Heart left ventricle (tissue), 16 donors: ENCODE measurements around the gene BACH2. TPM values are rescaled to one million over a fixed set of nuclear protein-coding genes. Genes with fewer than 3 reads are reported as not detected.
A peak's percentile ranks its signal among the peaks of the same experiment; 100 is the strongest.

Experiments used
- ATAC-seq, 4 donors: fragments of 200-7000 bp; cut with Tn5 transposase; one replicate each; pipeline ENCODE4 v1.9.1; 2020 to 2022; ENCODE audit warnings: moderate library complexity in 4 of 4, mild to moderate bottlenecking in 3 of 4, moderate number of reproducible peaks in 1 of 4
- DNase-seq, 5 donors: peaks; one replicate each; pipeline ENCODE4 v3.0.0-alpha.2; 2020
- H3K27ac ChIP-seq, 12 donors: fragments of 200-600 bp; sonication (generic) in 4 of 12; one replicate each; pipeline versions ENCODE4 v1.5.0 to v1.8.0; 2016 to 2022; ENCODE audit warnings: mild to moderate bottlenecking in 2 of 12
- H3K27me3 ChIP-seq, 9 donors: fragments of 200-600 bp; sonication (generic) in 2 of 9; one replicate each; pipeline versions ENCODE4 v1.5.1 to v1.8.0; 2016 to 2022; ENCODE audit warnings: mild to moderate bottlenecking in 3 of 9
- H3K36me3 ChIP-seq, 9 donors: fragments of 200-600 bp; sonication (generic) in 2 of 9; one replicate each; pipeline versions ENCODE4 v1.5.0 to v1.8.0; 2018 to 2022; ENCODE audit warnings: mild to moderate bottlenecking in 2 of 9
- H3K4me1 ChIP-seq, 12 donors: fragments of 200-600 bp; sonication (generic) in 4 of 12; one replicate each; pipeline versions ENCODE4 v1.5.0 to v1.8.0; 2016 to 2022; ENCODE audit warnings: mild to moderate bottlenecking in 3 of 12
- H3K4me3 ChIP-seq, 12 donors: fragments of 200-600 bp; sonication (generic) in 4 of 12; one replicate each; pipeline versions ENCODE4 v1.5.0 to v1.8.0; 2017 to 2022; ENCODE audit warnings: mild to moderate bottlenecking in 9 of 12, moderate library complexity in 4 of 12
- H3K9me3 ChIP-seq, 12 donors: fragments of 200-600 bp; sonication (generic) in 4 of 12; one replicate each; pipeline versions ENCODE4 v1.5.0 to v1.8.0; 2016 to 2022; ENCODE audit warnings: mild to moderate bottlenecking in 1 of 12
- CTCF ChIP-seq, 12 donors: fragments of 200-600 bp; sonication (generic) in 4 of 12; IDR thresholded peaks; one replicate each; pipeline versions ENCODE4 v1.5.0 to v1.8.0; 2018 to 2022; ENCODE audit warnings: antibody characterized with exemption in 12 of 12, mild to moderate bottlenecking in 5 of 12
- POLR2A ChIP-seq, 2 donors: fragments of 450-650 bp; IDR thresholded peaks; one replicate each; pipeline ENCODE4 v1.6.1; 2017; ENCODE audit warnings: antibody characterized with exemption in 2 of 2, mild to moderate bottlenecking in 2 of 2, moderate library complexity in 2 of 2
- WGBS, 4 donors: extraction: QIAGEN DNeasy Blood & Tissue Kit in 2 of 4; methylation state at CpG; one replicate each; pipeline versions ENCODE4 v1.1.5 to v1.1.7; 2013 to 2018; 5-methylcytosine and 5-hydroxymethylcytosine counted together
- intact Hi-C, 10 donors: fragments of 100-400 bp; cut with DNase I; formaldehyde crosslinking; loops; one replicate each; pipeline versions ENCODE4 v1.11.1 to v1.14.2; 2022
- polyA plus RNA-seq, 2 donors: library from polyadenylated mRNA; stranded (reverse); fragments of 200-250 nt; gene quantifications; one replicate each; pipeline ENCODE4 v1.2.3, GENCODE V29; 2013
- total RNA-seq, 9 donors: library from RNA; depleted of rRNA in 2 of 9; stranded (reverse); fragments of >200 nt in 2 of 9; fragmentation: NEBNext Ultra II Directional in 3 of 9; extraction: Animal tissue kit (Norgen Biotek cat#: 25700) in 3 of 9; gene quantifications; one replicate each; pipeline versions ENCODE4 v1.1.0 to v1.2.4, GENCODE V29; 2016 to 2023
- donor health status: ischemic (EF 13 %, LVEDD 7.1; RV severe dilation, severe dysfunction).
- donor health status: healthy with polysubstance abuse.
- donor health status: DM: no; HTN: yes; CAD: no.
- donor health status: DM: no; HTN: no; CAD: no.
- donor health status: ischemic (EF 25% LVEDD 6.9; RV normal size, moderate dysfunction).
- donor health status: ischemic (EF 25% LVEDD 5.7; RV mildly dilated, moderate dysfunction).
- donor health status: healthy.
- donor health status: DM: yes; HTN: yes; CAD: no.
- donor health status: ischemic (EF 35%, LVEDD 5.7; RV mildly dilated, moderate dysfunction).
- donor health status: nonischemic (EF 11% LVEDD 7.7; RV severe dilation, severe dysfunction).
- donor health status: DM: yes; HTN: yes; CAD: no.
- donor health status: PGD.
- donor health status: ischemic (EF 29% LVEDD 5.4; RV normal size, mild dysfunction).
- donor health status: nonischemic (EF 23%, LVEDD 6.1; RV moderate dilation, normal function).

Gene BACH2
- total and polyA plus RNA-seq, 11 donors = 0.23 to 8.4 (median 1.5) TPM

GRCh38 chr6:90121982-90122381 lies 174.7 kb downstream of the BACH2 start:
- no peak overlapping the region for H3K27ac ChIP-seq
- TF ChIP-seq POLR2A (IDR thresholded peaks at IDR 0.05) = no peak
- no peak for TF ChIP-seq CTCF (IDR thresholded peaks at IDR 0.05)
- WGBS, 4 donors = 54 to 70% (median 63%) methylated on average over 3 to 4 of the region's 4 CpGs
- peak; percentile 61 to 86 (median 85) for ATAC-seq
- intact Hi-C loops = no loop called here
- H3K36me3 ChIP-seq = no peaks in the 10 kb centered on the region
- H3K4me1 ChIP-seq = peaks cover 0 to 6% (median 0%) of the 10 kb centered on the region in 12 donors
- no peaks in the 10 kb centered on the region for H3K9me3 ChIP-seq
- H3K4me3 ChIP-seq = no peak overlapping the region
- peak in 1 of 5 donors; percentile 33 for DNase-seq
- H3K27me3 ChIP-seq = no peaks in the 10 kb centered on the region

DNA sequence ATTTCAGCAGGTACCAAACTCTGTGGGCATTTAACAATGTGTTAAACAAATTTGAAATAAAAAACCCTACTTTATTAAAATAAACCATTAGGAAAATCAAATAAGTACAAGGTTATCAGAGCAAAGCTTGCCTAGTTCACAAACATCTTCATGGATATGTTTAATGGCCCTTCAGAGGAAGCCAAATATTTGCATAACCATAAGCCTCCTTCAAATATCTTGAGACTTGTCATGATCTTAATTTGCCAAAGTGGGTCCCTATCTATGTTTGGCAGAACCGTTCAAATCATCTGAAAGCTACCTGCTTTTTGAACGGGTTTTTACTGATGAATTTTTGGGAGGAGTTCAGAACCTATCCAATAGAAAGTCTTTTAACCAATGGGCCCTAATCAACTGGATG lies 176.3 kb downstream of the BACH2 start:
- Histone ChIP-seq H3K4me1 (no peaks in the 10 kb centered on the region), H3K4me3 (no peak overlapping the region), H3K9me3 (peaks cover 0 to 13% (median 0%) of the 10 kb centered on the region in 12 donors), H3K27ac (no peak overlapping the region), H3K36me3 (no peaks in the 10 kb centered on the region), H3K27me3 (no peaks in the 10 kb centered on the region)
- no peak for ATAC-seq
- intact Hi-C loops = no loop called here
- TF ChIP-seq POLR2A (IDR thresholded peaks at IDR 0.05) (no peak), CTCF (IDR thresholded peaks at IDR 0.05) (no peak)
- WGBS, 4 donors = 94 to 98% (median 95%) methylated on average over 2 of the region's 2 CpGs
- no peak for DNase-seq

GRCh38 chr6:90119618-90120017 lies 177.0 kb downstream of the BACH2 start:
- intact Hi-C loops = loop anchor here in 3 of 10 donors (10.0 kb wide), 1 partner anchor 275 kb away; no protein-coding TSS in a partner anchor
- Histone ChIP-seq H3K27ac (no peak overlapping the region), H3K9me3 (peaks cover 0 to 20% (median 0%) of the 10 kb centered on the region in 12 donors), H3K4me1 (no peaks in the 10 kb centered on the region), H3K27me3 (no peaks in the 10 kb centered on the region), H3K4me3 (no peak overlapping the region), H3K36me3 (no peaks in the 10 kb centered on the region)
- ATAC-seq = no peak
- TF ChIP-seq CTCF (IDR thresholded peaks at IDR 0.05) (no peak), POLR2A (IDR thresholded peaks at IDR 0.05) (no peak)
- 90 to 97% (median 92%) methylated on average over 3 of the region's 3 CpGs for WGBS, 4 donors
- DNase-seq = no peak

GRCh38 chr6:90118581-90118980 lies 178.1 kb downstream of the BACH2 start:
- TF ChIP-seq POLR2A (IDR thresholded peaks at IDR 0.05) = no peak
- peak in 2 of 12 donors; percentile 13 to 21 for TF ChIP-seq CTCF (IDR thresholded peaks at IDR 0.05)
- 87 to 92% (median 91%) methylated on average over 2 of the region's 2 CpGs for WGBS, 4 donors
- Histone ChIP-seq H3K36me3 (no peaks in the 10 kb centered on the region), H3K4me1 (no peaks in the 10 kb centered on the region), H3K27ac (no peak overlapping the region), H3K9me3 (peaks cover 0 to 31% (median 3%) of the 10 kb centered on the region in 12 donors), H3K4me3 (no peak overlapping the region), H3K27me3 (no peaks in the 10 kb centered on the region)
- no peak for DNase-seq
- intact Hi-C loops = loop anchor here in 3 of 10 donors (10.0 kb wide), 1 partner anchor 276 kb away; no protein-coding TSS in a partner anchor
- peak in 1 of 4 donors; percentile 42 for ATAC-seq
